Retinal pigment epithelial cell (primary cell): Measurements from ENCODE around the gene PTPRN2.

Experiments
- DNase-seq: peaks from one replicate; pipeline ENCODE4 v3.0.0-alpha.2; 2010; ENCODE audit warnings: low read depth
- H3K4me3 ChIP-seq: 2 replicates; pipeline ENCODE4 v1.5.1; 2011; ENCODE audit warnings: mild to moderate bottlenecking, low read length, control low read depth, moderate library complexity
- TF ChIP-seq, protein P1 (sequence below): conservative IDR thresholded peaks from 2 replicates; pipeline ENCODE4 v1.5.1; 2011; ENCODE audit warnings: low read depth, low read length, control low read depth, inconsistent platforms

The PTPRN2 gene

DNA sequence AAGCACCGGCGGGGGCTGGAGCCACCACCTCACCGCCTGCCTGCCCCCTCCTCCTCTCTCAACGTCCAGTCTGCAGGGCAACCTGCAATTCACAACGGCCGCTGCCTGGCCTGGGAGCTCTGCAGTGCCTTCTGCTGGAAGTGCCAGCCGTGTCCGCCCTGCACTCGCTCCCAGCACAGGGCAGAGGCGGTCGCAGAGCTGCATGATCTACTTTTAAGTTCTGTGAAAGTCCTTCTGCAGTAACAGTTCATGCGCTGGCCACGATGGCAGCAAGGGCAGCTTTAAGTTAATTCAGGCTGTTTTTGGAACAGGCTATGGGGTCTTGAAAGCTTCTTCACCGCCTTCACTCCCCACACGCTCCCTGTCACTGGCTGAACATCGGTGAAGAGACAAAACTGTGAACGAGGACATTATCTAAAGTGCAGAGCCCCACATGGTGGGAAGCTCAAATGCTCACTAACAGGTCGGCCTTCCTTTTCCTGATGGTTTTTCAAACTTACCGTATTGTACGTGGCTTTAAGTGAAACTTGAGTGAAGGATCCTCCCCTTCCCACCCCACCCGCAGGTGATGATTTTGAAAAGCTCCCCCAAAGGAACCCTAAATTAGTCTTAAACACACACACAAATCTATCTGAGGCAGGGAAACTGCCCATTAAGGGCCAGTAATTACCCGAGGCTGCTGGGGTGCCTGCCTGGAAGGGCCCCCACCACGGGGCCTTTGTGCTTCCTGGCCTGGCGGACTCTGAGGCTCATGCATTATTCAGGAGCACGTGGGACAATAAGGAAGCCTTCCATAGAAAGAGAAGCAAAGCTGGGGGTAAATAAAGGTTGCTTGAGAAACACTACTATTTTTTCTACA lies 746.5 kb downstream of the PTPRN2 start:
- TF ChIP-seq, protein P1, sequence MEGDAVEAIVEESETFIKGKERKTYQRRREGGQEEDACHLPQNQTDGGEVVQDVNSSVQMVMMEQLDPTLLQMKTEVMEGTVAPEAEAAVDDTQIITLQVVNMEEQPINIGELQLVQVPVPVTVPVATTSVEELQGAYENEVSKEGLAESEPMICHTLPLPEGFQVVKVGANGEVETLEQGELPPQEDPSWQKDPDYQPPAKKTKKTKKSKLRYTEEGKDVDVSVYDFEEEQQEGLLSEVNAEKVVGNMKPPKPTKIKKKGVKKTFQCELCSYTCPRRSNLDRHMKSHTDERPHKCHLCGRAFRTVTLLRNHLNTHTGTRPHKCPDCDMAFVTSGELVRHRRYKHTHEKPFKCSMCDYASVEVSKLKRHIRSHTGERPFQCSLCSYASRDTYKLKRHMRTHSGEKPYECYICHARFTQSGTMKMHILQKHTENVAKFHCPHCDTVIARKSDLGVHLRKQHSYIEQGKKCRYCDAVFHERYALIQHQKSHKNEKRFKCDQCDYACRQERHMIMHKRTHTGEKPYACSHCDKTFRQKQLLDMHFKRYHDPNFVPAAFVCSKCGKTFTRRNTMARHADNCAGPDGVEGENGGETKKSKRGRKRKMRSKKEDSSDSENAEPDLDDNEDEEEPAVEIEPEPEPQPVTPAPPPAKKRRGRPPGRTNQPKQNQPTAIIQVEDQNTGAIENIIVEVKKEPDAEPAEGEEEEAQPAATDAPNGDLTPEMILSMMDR, result no peak
- no peak overlapping the region for H3K4me3 ChIP-seq
- no peak for DNase-seq

DNA sequence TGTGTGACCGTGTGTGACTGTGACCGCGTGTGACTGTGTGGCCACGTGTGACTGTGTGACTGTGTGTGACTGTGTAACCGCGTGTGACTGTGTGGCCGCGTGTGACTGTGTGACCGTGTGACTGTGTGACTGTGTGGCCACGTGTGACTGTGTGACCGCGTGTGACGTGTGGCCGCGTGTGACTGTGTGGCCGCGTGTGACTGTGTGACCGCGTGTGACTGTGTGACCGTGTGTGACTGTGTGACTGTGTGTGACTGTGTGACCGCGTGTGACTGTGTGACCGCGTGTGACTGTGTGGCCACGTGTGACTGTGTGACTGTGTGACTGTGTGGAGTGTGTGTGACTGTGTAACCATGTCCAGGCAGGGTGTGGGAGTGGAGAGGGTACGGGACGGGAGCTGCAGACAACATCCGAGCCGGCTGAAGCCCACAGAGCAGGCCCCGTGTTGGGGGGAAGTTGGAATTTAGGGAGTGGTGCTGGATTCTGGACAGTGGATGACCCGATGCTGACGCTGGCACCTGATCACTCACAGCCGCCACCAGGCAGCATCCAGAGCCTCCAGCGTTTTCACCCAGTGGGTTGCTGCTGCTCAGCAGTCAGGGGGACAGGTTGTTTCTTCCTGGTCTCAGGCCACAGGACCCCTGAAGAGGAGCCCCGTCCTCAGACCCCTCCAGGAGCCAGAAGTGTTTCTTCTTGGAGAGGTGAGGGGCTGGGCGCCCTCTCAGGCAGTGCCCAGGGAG lies 747.3 kb downstream of the PTPRN2 start:
- no peak overlapping the region for H3K4me3 ChIP-seq
- DNase-seq, result no peak
- TF ChIP-seq, protein P1, result no peak

DNA sequence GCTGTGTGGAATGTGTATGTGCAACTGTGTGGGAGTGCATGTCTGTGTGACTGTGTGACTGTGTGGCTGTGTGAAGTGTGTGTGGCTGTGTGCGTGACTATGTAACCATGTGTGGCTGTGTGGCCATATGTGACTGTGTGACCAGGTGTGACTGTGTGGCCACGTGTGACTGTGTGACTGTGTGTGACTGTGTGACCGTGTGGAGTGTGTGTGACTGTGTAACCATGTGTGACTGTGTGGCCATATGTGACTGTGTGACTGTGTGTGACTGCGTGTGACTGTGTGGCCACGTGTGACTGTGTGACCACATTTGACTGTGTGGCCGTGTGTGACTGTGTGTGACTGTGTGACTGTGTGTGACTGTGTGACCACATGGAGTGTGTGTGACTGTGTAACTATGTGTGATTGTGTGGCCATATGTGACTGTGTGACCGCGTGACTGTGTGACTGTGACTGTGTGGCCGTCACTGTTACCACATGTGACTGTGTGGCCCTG lies 747.9 kb downstream of the PTPRN2 start:
- DNase-seq, result no peak
- H3K4me3 ChIP-seq, result no peak overlapping the region
- TF ChIP-seq, protein P1, result no peak

DNA sequence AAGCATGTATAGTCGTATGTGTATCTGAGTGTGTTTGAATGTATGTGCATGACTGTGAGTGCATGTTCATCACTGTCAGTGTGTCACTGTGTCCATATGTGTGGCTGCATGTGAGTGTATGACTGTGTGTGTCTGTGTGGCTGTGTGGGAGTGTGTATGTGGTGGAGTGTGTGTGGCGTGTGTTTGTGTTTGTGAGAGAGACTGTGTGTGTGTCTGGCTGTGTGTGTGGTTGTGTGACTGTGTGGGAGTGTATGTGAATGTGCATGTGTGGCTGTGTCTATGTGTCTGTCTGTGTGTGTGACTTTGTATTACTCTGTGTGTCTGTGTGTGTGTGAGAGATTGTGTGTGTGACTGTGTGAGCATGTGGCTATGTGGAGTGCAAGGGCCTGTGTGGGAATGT lies 748.4 kb downstream of the PTPRN2 start:
- TF ChIP-seq, protein P1, result no peak
- H3K4me3 ChIP-seq, result no peak overlapping the region
- DNase-seq, result no peak

DNA sequence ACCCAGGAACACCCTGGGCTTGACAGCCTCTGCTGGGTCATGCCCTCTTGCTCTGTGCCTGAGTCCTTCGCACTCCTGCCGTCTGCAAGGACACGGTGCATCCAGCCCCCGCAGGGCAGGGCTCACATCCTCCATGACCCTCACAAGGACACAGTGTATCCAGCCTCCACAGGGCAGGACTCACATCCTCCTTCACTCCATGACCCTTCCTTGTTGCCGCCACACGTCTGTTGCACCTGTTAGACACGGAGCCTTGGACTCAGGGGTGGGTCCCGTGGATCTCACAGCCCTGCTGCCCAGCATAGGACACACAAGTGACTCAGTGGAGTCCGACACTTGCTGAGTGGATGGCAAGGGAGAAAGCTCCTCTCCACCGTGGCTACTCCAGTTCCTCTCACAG lies 750.1 kb downstream of the PTPRN2 start:
- no peak overlapping the region for H3K4me3 ChIP-seq
- TF ChIP-seq, protein P1, result no peak
- DNase-seq, result no peak

DNA sequence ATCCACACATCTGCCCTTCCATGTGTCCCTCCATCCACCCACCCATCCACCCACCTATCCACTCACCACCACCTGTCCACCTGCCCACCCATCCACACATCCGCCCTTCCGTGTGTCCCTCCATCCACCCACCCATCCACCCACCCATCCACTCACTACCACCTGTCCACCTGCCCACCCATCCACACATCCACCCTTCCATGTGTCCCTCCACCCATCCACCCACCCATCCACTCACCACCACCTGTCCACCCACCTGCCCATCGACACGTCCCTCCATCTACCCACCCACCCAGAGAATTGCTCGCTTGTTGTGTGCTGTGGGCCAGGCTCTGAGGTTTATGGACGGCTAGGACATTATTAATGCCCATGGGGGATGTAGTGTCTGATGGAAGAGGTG lies 750.6 kb downstream of the PTPRN2 start:
- no peak for DNase-seq
- no peak overlapping the region for H3K4me3 ChIP-seq
- TF ChIP-seq, protein P1, result no peak
